CD4-positive, alpha-beta T cell (primary cell): ENCODE data around the gene CLSTN2. TPM values are rescaled to one million over a fixed set of nuclear protein-coding genes. Genes with fewer than 3 reads are reported as not detected.

ENCODE experiments used
- ATAC-seq: fragments of 200-7000 bp; cut with Tn5 transposase; one replicate; pipeline ENCODE4 v1.10.0; 2022; ENCODE audit warnings: mild to moderate bottlenecking; ENCODE audit not compliant: poor library complexity
- CTCF ChIA-PET: fragments of 350-600 bp; sonication (Branson Sonifier 250); formaldehyde crosslinking; loops from one replicate; lab custom pipeline; 2021; ENCODE audit warnings: antibody characterized with exemption, inconsistent platforms; lab: Charles Lee
- POLR2A ChIA-PET: fragments of 350-600 bp; sonication (Branson Sonifier 250); formaldehyde crosslinking; loops from one replicate; lab custom pipeline; 2021; ENCODE audit warnings: antibody characterized with exemption, inconsistent platforms; lab: Charles Lee
- DNase-seq, 14 experiments: peaks; one replicate each; pipeline ENCODE4 v3.0.0-alpha.2; 2013 to 2020; ENCODE audit warnings: mixed read lengths in 2 of 14
- H3K27ac ChIP-seq, 2 donors: one replicate each; pipeline versions ENCODE4 v1.5.1 to v1.7.0; 2013; ENCODE audit warnings: low read length in 2 of 2, low read depth in 1 of 2, mild to moderate bottlenecking in 1 of 2
- H3K27me3 ChIP-seq, 2 experiments: 1 replicate in 1 of 2; 2 replicates in 1 of 2; pipeline versions ENCODE4 v1.6.1 to v1.7.0; 2013; ENCODE audit warnings: low read length in 2 of 2, control low read depth in 1 of 2, mild to moderate bottlenecking in 1 of 2, moderate library complexity in 1 of 2; ENCODE audit not compliant: insufficient read depth in 2 of 2, control insufficient read depth in 1 of 2
- H3K36me3 ChIP-seq: one replicate; pipeline ENCODE4 v1.6.1; 2013; ENCODE audit warnings: low read length, control low read depth; ENCODE audit not compliant: insufficient read depth
- H3K4me1 ChIP-seq: one replicate; pipeline ENCODE4 v1.6.1; 2013; ENCODE audit warnings: low read length, control low read depth; ENCODE audit not compliant: insufficient read depth
- H3K4me3 ChIP-seq: one replicate; pipeline ENCODE4 v1.5.1; 2013; ENCODE audit warnings: mild to moderate bottlenecking, low read length, moderate library complexity
- H3K9me3 ChIP-seq, 2 experiments: 1 replicate in 1 of 2; 2 replicates in 1 of 2; pipeline versions ENCODE4 v1.6.1 to v1.7.0; 2013; ENCODE audit warnings: low read length in 2 of 2, mild to moderate bottlenecking in 2 of 2, control low read depth in 1 of 2, moderate library complexity in 1 of 2; ENCODE audit not compliant: control insufficient read depth in 1 of 2, insufficient read depth in 1 of 2
- H3K27ac Mint-ChIP-seq: one replicate; pipeline ENCODE4 v1.8.0; 2020; ENCODE audit warnings: mixed read lengths
- H3K27me3 Mint-ChIP-seq: one replicate; pipeline ENCODE4 v1.8.0; 2021; ENCODE audit warnings: mixed read lengths
- H3K36me3 Mint-ChIP-seq: one replicate; pipeline ENCODE4 v1.8.0; 2021; ENCODE audit warnings: low read depth, mixed read lengths
- H3K4me1 Mint-ChIP-seq: one replicate; pipeline ENCODE4 v1.8.0; 2021; ENCODE audit warnings: low read depth, mixed read lengths
- H3K4me3 Mint-ChIP-seq: one replicate; pipeline ENCODE4 v1.8.0; 2020; ENCODE audit warnings: mild to moderate bottlenecking, mixed read lengths
- H3K9me3 Mint-ChIP-seq: one replicate; pipeline ENCODE4 v1.8.0; 2020; ENCODE audit warnings: mixed read lengths
- CTCF ChIP-seq: fragments of 200-600 bp; IDR thresholded peaks from one replicate; pipeline ENCODE4 v1.8.0; 2022; ENCODE audit warnings: antibody characterized with exemption, mild to moderate bottlenecking
- intact Hi-C, 2 experiments: fragments of 100-400 bp; cut with DNase I in 1 of 2; cut with micrococcal nuclease in 1 of 2; formaldehyde crosslinking; loops; one replicate each; pipeline versions ENCODE4 v1.15.1 to v1.9.0; 2023 to 2025; cut with DNase I, micrococcal nuclease
- total RNA-seq, 174 experiments: library from RNA in 2 of 174; stranded (reverse) in 2 of 174; gene quantifications; one replicate each; pipeline ENCODE4 v1.2.3 and lab custom pipeline; 2021 to 2026

Gene CLSTN2
- total RNA-seq, 2 experiments from 2014 or later = not detected

GRCh38 chr3:140134231-140134965 lies 199.4 kb downstream of the CLSTN2 start:
- H3K36me3 ChIP-seq = no peaks in the 10 kb centered on the region
- no peak overlapping the region for H3K4me3 ChIP-seq
- no peaks in the 10 kb centered on the region for H3K4me1 Mint-ChIP-seq
- H3K4me1 ChIP-seq = no peaks in the 10 kb centered on the region
- no peaks in the 10 kb centered on the region for H3K36me3 Mint-ChIP-seq
- ATAC-seq = no peak
- TF ChIP-seq CTCF = no peak
- no peak overlapping the region for H3K27ac ChIP-seq
- no peak for DNase-seq
- intact Hi-C loops = no loop called here
- H3K4me3 Mint-ChIP-seq = no peak overlapping the region
- H3K27me3 ChIP-seq = no peaks in the 10 kb centered on the region
- H3K27ac Mint-ChIP-seq = no peak overlapping the region
- no peaks in the 10 kb centered on the region for H3K9me3 Mint-ChIP-seq
- H3K27me3 Mint-ChIP-seq = peaks cover 5% of the 10 kb centered on the region
- POLR2A ChIA-PET = no interaction called here
- CTCF ChIA-PET = no interaction called here
- H3K9me3 ChIP-seq = no peaks in the 10 kb centered on the region

GRCh38 chr3:140135461-140135860 lies 200.5 kb downstream of the CLSTN2 start:
- intact Hi-C loops = no loop called here
- no peak for TF ChIP-seq CTCF

GRCh38 chr3:140143367-140144069 lies 208.5 kb downstream of the CLSTN2 start:
- no peaks in the 10 kb centered on the region for H3K4me1 ChIP-seq
- Mint-ChIP-seq H3K27ac (no peak overlapping the region), H3K36me3 (no peaks in the 10 kb centered on the region), H3K9me3 (no peaks in the 10 kb centered on the region), H3K4me1 (no peaks in the 10 kb centered on the region), H3K4me3 (no peak overlapping the region), H3K27me3 (no peaks in the 10 kb centered on the region)
- ATAC-seq = no peak
- H3K4me3 ChIP-seq = no peak overlapping the region
- no peaks in the 10 kb centered on the region for H3K27me3 ChIP-seq
- CTCF ChIA-PET = no interaction called here
- POLR2A ChIA-PET = no interaction called here
- no peak for DNase-seq
- no peaks in the 10 kb centered on the region for H3K36me3 ChIP-seq
- intact Hi-C loops = no loop called here
- H3K27ac ChIP-seq = no peak overlapping the region
- TF ChIP-seq CTCF = no peak
- no peaks in the 10 kb centered on the region for H3K9me3 ChIP-seq

More at GRCh38 chr3:140135461-140135860, 200.5 kb downstream of the CLSTN2 start:
- no peaks in the 10 kb centered on the region for H3K36me3 ChIP-seq
- no peaks in the 10 kb centered on the region for H3K9me3 ChIP-seq
- no peaks in the 10 kb centered on the region for H3K4me1 ChIP-seq
- H3K27me3 ChIP-seq = no peaks in the 10 kb centered on the region
- H3K4me1 Mint-ChIP-seq = no peaks in the 10 kb centered on the region
- H3K4me3 Mint-ChIP-seq = no peak overlapping the region
- CTCF ChIA-PET = no interaction called here
- no peaks in the 10 kb centered on the region for H3K9me3 Mint-ChIP-seq
- DNase-seq (no peak), ATAC-seq (no peak)
- H3K27ac ChIP-seq = no peak overlapping the region
- POLR2A ChIA-PET = no interaction called here
- no peak overlapping the region for H3K27ac Mint-ChIP-seq
- no peak overlapping the region for H3K4me3 ChIP-seq
- H3K36me3 Mint-ChIP-seq = no peaks in the 10 kb centered on the region
- H3K27me3 Mint-ChIP-seq = peaks cover 5% of the 10 kb centered on the region
